Keratinocyte (primary cell): ENCODE measurements around the gene GRAMD2B. TPM values are rescaled to one million over a fixed set of nuclear protein-coding genes. Genes with fewer than 3 reads are reported as not detected.

ENCODE experiments used
- DNase-seq: peaks from one replicate; pipeline ENCODE4 v3.0.0-alpha.2; 2011; ENCODE audit warnings: low read depth, missing footprints, low spot score
- FAIRE-seq: peaks from 2 replicates; lab custom pipeline; 2011; peaks lifted over from hg19 to GRCh38; lab: Jason Lieb, UNC
- H2AFZ ChIP-seq: 2 replicates; pipeline ENCODE4 v1.6.0; 2012; ENCODE audit warnings: low read length, control low read depth, inconsistent platforms; ENCODE audit not compliant: control insufficient read depth
- H3K27ac ChIP-seq: 2 replicates; pipeline ENCODE4 v1.5.1; 2011; ENCODE audit warnings: low read length; ENCODE audit not compliant: control insufficient read depth, insufficient read depth
- H3K27me3 ChIP-seq: 3 replicates; pipeline ENCODE4 v1.6.0; 2011; ENCODE audit warnings: low read length; ENCODE audit not compliant: control insufficient read depth, insufficient read depth; ENCODE audit errors: extremely low read depth
- H3K36me3 ChIP-seq, 2 experiments: 2 replicates in 1 of 2; 3 replicates in 1 of 2; pipeline ENCODE4 v1.5.1; 2011; ENCODE audit warnings: low read length in 2 of 2, mild to moderate bottlenecking in 1 of 2; ENCODE audit not compliant: control insufficient read depth in 2 of 2, insufficient read depth in 2 of 2; ENCODE audit errors: extremely low read depth in 1 of 2
- H3K4me1 ChIP-seq: 3 replicates; pipeline ENCODE4 v1.5.1; 2011; ENCODE audit warnings: low read length; ENCODE audit not compliant: control insufficient read depth, insufficient read depth; ENCODE audit errors: extremely low read depth
- H3K4me2 ChIP-seq: 3 replicates; pipeline ENCODE4 v1.6.0; 2011; ENCODE audit warnings: low read depth, low read length; ENCODE audit not compliant: control insufficient read depth, insufficient read depth; ENCODE audit errors: extremely low read depth
- H3K4me3 ChIP-seq, 3 experiments: fragments of 200-600 bp in 1 of 3; sonication (generic) in 1 of 3; 2 replicates in 2 of 3; 3 replicates in 1 of 3; pipeline ENCODE4 v1.5.1; 2011 to 2016; ENCODE audit warnings: low read length in 3 of 3, mild to moderate bottlenecking in 3 of 3, control low read depth in 2 of 3, inconsistent platforms in 1 of 3, low read depth in 1 of 3, mixed read lengths in 1 of 3, mixed run types in 1 of 3, moderate library complexity in 1 of 3; ENCODE audit not compliant: control insufficient read depth in 2 of 3, insufficient read depth in 2 of 3; ENCODE audit errors: extremely low read depth in 1 of 3
- H3K79me2 ChIP-seq: 2 replicates; pipeline ENCODE4 v1.6.0; 2012; ENCODE audit warnings: low read length; ENCODE audit not compliant: control insufficient read depth, insufficient read depth
- H3K9ac ChIP-seq: 3 replicates; pipeline ENCODE4 v1.6.0; 2011; ENCODE audit warnings: low read length; ENCODE audit not compliant: control insufficient read depth, insufficient read depth; ENCODE audit errors: extremely low read depth
- H3K9me1 ChIP-seq: 3 replicates; pipeline ENCODE4 v1.6.0; 2011; ENCODE audit warnings: low read length; ENCODE audit not compliant: control insufficient read depth, insufficient read depth; ENCODE audit errors: extremely low read depth
- H3K9me3 ChIP-seq: 2 replicates; pipeline ENCODE4 v1.5.1; 2012; ENCODE audit warnings: low read depth, low read length; ENCODE audit not compliant: control insufficient read depth
- H4K20me1 ChIP-seq: 3 replicates; pipeline ENCODE4 v1.6.0; 2011; ENCODE audit warnings: low read length; ENCODE audit not compliant: control insufficient read depth, insufficient read depth; ENCODE audit errors: extremely low read depth
- EZH2 ChIP-seq: IDR thresholded peaks from one replicate; pipeline ENCODE4 v1.6.1; 2012; ENCODE audit warnings: inconsistent platforms, mild to moderate bottlenecking, low read length, moderate library complexity
- dilution Hi-C: fragments of 300-500 bp; cut with MboI; formaldehyde crosslinking; loops from one replicate; pipeline ENCODE4 v1.7.0; 2020; ENCODE audit warnings: low sequenced_read_pairs; ENCODE audit not compliant: extremely low pct_ligation_motif_present
- polyA plus RNA-seq, 5 experiments: library from polyadenylated mRNA; depleted of rRNA in 3 of 5; stranded (reverse) in 3 of 5; stranded (forward) in 1 of 5; unstranded in 1 of 5; fragments of >200 nt; gene quantifications; 1 replicate in 1 of 5; 2 replicates in 3 of 5; 3 replicates in 1 of 5; pipeline versions ENCODE4 v1.2.1 to v1.2.3, GENCODE V29; 2011 to 2012; ENCODE audit warnings: missing spikeins in 2 of 5, low read depth in 1 of 5, low replicate concordance in 1 of 5
- TF ChIP-seq, protein P1 (sequence below), 3 experiments: IDR thresholded peaks in 1 of 3; conservative IDR thresholded peaks in 1 of 3; optimal IDR thresholded peaks in 1 of 3; 2 replicates in 2 of 3; 3 replicates in 1 of 3; pipeline versions ENCODE3 to v1.5.1; 2011; ENCODE audit warnings: low read length in 3 of 3, mild to moderate bottlenecking in 3 of 3, moderate library complexity in 2 of 3, control low read depth in 1 of 3, inconsistent platforms in 1 of 3; ENCODE audit not compliant: insufficient read depth in 2 of 3; ENCODE audit errors: extremely low read depth in 1 of 3

GRAMD2B gene
- polyA plus RNA-seq, 1 donor (not counting 4 experiments of a cell fraction or from before 2014, with no cell fraction given), result 45.9 TPM

DNA sequence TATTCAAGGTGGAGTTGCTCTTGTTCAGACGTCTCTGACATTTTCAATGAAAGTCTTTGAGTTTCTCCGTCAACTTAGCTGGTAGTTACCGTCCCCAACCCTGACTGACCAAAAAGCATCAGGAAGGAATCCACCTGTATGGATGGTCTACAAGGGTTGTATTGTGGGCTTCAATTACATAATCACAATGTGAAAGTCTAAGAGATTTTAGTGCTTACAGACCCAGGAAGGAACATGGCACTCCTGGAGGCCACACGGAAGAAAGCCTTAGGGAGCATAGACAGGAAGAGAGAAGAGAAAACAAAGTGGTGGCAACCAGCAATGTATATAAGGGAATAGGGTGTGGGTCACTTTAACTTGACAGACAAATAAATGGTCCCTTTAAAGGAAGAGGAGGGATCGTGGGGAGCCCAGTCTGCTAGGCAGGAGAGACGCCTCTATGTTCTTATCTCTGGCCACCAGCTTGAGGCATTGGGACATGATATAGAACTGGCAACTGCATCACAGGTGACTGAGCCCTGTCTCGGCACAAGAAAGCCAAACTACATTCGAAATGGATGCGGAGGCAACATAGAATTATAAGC lies 91.4 kb downstream of the GRAMD2B start:
- FAIRE-seq, result no peak
- no peak overlapping the region for H3K9ac ChIP-seq
- H3K27me3 ChIP-seq, result no peaks in the 10 kb centered on the region
- dilution Hi-C loops, result no loop called here
- peaks cover 40% of the 10 kb centered on the region for H3K4me1 ChIP-seq
- H3K36me3 ChIP-seq, result no peaks in the 10 kb centered on the region
- H3K9me1 ChIP-seq, result no peaks in the 10 kb centered on the region
- no peaks in the 10 kb centered on the region for H3K79me2 ChIP-seq
- no peaks in the 10 kb centered on the region for H4K20me1 ChIP-seq
- no peak overlapping the region for H3K4me2 ChIP-seq
- no peak overlapping the region for H3K4me3 ChIP-seq
- DNase-seq, result no peak
- no peaks in the 10 kb centered on the region for H3K9me3 ChIP-seq
- no peak overlapping the region for H2AFZ ChIP-seq
- TF ChIP-seq, protein P1, sequence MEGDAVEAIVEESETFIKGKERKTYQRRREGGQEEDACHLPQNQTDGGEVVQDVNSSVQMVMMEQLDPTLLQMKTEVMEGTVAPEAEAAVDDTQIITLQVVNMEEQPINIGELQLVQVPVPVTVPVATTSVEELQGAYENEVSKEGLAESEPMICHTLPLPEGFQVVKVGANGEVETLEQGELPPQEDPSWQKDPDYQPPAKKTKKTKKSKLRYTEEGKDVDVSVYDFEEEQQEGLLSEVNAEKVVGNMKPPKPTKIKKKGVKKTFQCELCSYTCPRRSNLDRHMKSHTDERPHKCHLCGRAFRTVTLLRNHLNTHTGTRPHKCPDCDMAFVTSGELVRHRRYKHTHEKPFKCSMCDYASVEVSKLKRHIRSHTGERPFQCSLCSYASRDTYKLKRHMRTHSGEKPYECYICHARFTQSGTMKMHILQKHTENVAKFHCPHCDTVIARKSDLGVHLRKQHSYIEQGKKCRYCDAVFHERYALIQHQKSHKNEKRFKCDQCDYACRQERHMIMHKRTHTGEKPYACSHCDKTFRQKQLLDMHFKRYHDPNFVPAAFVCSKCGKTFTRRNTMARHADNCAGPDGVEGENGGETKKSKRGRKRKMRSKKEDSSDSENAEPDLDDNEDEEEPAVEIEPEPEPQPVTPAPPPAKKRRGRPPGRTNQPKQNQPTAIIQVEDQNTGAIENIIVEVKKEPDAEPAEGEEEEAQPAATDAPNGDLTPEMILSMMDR (optimal IDR thresholded peaks at IDR 0.05 in 1 of 3, IDR thresholded peaks at IDR 0.05 in 1 of 3, conservative IDR thresholded peaks at IDR 0.05 in 1 of 3; ENCODE audit: extremely low read depth in 1 of 3, insufficient read depth in 2 of 3, low read length in 3 of 3), result no peak
- TF ChIP-seq EZH2, result no peak
- no peak overlapping the region for H3K27ac ChIP-seq

DNA sequence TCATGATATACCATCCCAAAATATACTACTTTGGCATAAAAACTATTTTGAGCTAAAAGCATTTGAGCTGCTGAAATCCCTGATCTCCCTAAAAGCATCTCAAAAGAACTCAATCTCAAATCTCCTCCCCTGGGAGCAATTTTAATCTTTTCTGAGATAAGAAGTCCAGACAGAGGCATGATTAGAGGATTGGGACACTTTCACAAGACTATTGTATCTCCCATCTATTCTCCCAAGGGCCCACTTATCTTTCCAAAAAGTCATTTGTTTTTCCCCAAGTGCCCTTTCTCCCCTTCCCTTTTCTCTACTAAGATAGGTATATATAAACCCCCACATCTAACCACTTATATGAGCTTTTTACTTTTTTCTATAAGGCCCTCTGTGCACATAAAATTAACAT lies 92.1 kb downstream of the GRAMD2B start:
- FAIRE-seq (no peak), DNase-seq (no peak)
- H3K27me3 ChIP-seq, result no peaks in the 10 kb centered on the region
- H3K4me3 ChIP-seq, result no peak overlapping the region
- H3K79me2 ChIP-seq, result no peaks in the 10 kb centered on the region
- dilution Hi-C loops, result no loop called here
- TF ChIP-seq, protein P1 (optimal IDR thresholded peaks at IDR 0.05 in 1 of 3, IDR thresholded peaks at IDR 0.05 in 1 of 3, conservative IDR thresholded peaks at IDR 0.05 in 1 of 3; ENCODE audit: extremely low read depth in 1 of 3, insufficient read depth in 2 of 3, low read length in 3 of 3), result no peak
- TF ChIP-seq EZH2, result no peak
- H3K36me3 ChIP-seq, result no peaks in the 10 kb centered on the region
- H3K4me1 ChIP-seq, result peaks cover 47% of the 10 kb centered on the region
- peak overlapping the region; percentile 22 for H3K27ac ChIP-seq
- no peak overlapping the region for H3K9ac ChIP-seq
- H3K9me1 ChIP-seq, result no peaks in the 10 kb centered on the region
- H3K9me3 ChIP-seq, result no peaks in the 10 kb centered on the region
- H2AFZ ChIP-seq, result no peak overlapping the region
- no peaks in the 10 kb centered on the region for H4K20me1 ChIP-seq
- H3K4me2 ChIP-seq, result no peak overlapping the region
